Measurements from ENCODE around the gene PPEF1. TPM values are rescaled to one million over a fixed set of nuclear protein-coding genes. Genes with fewer than 3 reads are reported as not detected.
"Not testable (repeated sequence)": the region's sequence is repeated elsewhere in the genome, so short reads cannot be mapped to it uniquely, and the experiment has no call there.

The PPEF1 gene
- total RNA-seq, 1 donor from 2014 or later, result 0.57 TPM

DNA sequence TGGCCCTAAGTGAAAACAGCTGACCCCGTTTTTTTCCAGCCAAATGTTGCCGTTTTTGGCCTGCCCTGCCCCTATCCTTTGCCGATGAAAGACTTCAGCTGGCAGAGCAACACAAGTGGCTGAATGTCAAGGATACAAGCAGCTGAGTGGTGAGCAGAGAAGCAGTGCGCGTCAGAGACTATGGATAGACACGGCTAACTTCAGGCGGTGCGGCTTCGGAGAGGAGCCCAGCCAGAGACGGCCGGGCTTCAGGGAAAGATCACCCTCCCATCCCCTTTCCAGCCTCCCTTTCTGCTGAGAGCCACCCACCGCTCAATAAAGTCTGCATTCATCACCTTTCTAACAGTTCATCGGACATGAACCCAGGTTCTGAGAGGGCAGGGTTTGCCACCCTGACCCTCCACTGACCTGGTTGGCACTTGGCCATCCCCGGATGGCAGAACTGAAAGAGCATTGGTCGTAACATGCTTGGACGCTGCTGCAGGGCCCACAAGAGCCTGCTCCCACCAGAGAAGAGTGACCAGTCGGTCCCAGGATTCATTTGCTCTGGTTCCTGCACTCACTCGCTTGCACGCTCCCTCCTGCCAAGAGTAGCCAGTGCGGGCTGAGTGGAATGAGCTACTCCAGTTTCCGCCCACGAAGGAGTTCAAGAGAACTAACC is 125.8 kb downstream of the PPEF1 start:
- TF ChIP-seq, protein P1, sequence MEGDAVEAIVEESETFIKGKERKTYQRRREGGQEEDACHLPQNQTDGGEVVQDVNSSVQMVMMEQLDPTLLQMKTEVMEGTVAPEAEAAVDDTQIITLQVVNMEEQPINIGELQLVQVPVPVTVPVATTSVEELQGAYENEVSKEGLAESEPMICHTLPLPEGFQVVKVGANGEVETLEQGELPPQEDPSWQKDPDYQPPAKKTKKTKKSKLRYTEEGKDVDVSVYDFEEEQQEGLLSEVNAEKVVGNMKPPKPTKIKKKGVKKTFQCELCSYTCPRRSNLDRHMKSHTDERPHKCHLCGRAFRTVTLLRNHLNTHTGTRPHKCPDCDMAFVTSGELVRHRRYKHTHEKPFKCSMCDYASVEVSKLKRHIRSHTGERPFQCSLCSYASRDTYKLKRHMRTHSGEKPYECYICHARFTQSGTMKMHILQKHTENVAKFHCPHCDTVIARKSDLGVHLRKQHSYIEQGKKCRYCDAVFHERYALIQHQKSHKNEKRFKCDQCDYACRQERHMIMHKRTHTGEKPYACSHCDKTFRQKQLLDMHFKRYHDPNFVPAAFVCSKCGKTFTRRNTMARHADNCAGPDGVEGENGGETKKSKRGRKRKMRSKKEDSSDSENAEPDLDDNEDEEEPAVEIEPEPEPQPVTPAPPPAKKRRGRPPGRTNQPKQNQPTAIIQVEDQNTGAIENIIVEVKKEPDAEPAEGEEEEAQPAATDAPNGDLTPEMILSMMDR (IDR thresholded peaks at IDR 0.05), result no peak
- Mint-ChIP-seq H3K27me3 (ENCODE audit: low read depth) (no peaks in the 10 kb centered on the region), H3K27ac (ENCODE audit: unreplicated experiment) (no peak overlapping the region), H3K36me3 (ENCODE audit: low read depth) (no peaks in the 10 kb centered on the region), H3K4me3 (ENCODE audit: unreplicated experiment) (no peak overlapping the region), H3K4me1 (ENCODE audit: low read depth) (peaks cover 2% of the 10 kb centered on the region), H3K9me3 (ENCODE audit: low read depth) (peaks cover 15% of the 10 kb centered on the region)
- DNase-seq (ENCODE audit: low spot score), result no peak

DNA sequence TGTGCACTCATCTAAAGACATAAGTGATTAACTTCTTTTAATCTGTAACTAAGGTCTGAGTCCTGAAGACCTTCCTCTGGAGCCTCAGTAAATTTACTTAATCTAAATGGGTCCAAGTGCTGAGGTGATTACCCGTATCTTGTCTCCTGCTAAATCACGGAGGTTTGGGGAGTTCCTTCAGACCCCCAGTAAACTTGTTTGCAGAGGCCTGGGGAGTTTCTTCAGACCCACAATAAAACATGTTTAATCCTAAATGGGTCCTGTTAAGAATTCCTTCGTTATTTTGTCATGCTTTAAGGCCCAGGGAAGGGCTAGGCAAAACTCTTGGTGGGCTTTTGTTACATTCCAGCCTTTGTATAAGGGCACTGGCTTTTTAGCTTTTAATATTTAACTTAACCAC is 140.5 kb downstream of the PPEF1 start:
- not testable (repeated sequence) for H3K4me3 Mint-ChIP-seq (ENCODE audit: unreplicated experiment); H3K27ac Mint-ChIP-seq (ENCODE audit: unreplicated experiment); H3K36me3 Mint-ChIP-seq (ENCODE audit: low read depth); DNase-seq (ENCODE audit: low spot score); H3K27me3 Mint-ChIP-seq (ENCODE audit: low read depth); H3K4me1 Mint-ChIP-seq (ENCODE audit: low read depth)
- peaks cover 27% of the 10 kb centered on the region for H3K9me3 Mint-ChIP-seq (ENCODE audit: low read depth)

DNA sequence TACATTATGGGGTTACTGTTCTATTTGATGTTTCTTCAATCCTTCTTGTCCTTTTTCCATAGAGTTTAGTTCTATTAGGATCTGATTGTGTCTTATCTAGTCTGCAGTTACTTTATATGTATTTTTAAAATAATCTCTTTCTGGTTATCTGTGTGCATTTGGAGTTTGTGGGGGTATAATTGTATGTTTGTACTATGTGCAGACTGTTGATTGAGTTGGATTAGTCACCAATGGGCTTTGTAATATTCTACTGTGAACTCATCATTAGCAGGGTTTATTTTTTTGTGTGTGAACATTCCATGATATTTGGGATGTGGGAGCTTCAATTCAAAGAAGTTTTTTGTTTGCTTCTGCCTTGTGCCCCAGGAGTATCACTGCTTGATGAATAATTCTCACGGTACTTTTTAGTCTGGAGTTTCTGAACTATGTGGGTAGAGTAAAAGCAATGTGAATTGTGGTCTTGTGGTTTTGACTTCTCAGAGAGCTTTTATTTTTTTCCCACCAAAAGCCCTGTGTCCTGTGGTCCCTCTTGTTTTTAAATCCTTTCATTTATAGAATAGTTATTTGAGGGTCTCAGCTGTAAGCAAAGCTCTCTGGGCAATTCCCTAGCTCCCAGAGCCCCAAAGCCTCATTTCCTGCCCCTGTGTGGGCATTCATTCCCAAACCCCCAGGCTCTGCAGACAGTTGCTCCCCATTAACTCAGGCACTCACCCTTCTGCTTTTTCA is 148.6 kb downstream of the PPEF1 start:
- Mint-ChIP-seq H3K36me3 (ENCODE audit: low read depth) (no peaks in the 10 kb centered on the region), H3K27ac (ENCODE audit: unreplicated experiment) (peak overlapping the region; percentile 91), H3K4me1 (ENCODE audit: low read depth) (peaks cover 16% of the 10 kb centered on the region), H3K4me3 (ENCODE audit: unreplicated experiment) (no peak overlapping the region), H3K27me3 (ENCODE audit: low read depth) (no peaks in the 10 kb centered on the region), H3K9me3 (ENCODE audit: low read depth) (peaks cover 26% of the 10 kb centered on the region)
- TF ChIP-seq, protein P1 (IDR thresholded peaks at IDR 0.05), result no peak
- no peak for DNase-seq (ENCODE audit: low spot score)

DNA sequence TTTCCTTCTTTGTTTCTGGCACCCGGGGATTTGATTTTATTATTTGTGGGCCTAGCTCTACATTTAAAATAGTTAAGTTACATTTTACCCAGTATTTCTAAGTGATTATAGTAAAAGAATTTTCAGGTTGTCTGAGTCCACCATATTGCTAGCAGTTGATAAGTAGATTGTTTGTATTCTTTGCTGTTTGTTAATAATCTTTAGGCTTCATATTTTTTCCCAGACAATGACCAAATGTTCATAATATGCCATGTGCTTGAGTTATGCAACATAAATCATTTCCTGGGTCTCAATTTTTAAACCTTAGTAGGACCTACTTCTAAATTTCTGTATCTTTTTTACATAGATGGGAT is 149.2 kb downstream of the PPEF1 start:
- H3K9me3 Mint-ChIP-seq (ENCODE audit: low read depth), result peaks cover 24% of the 10 kb centered on the region
- H3K4me1 Mint-ChIP-seq (ENCODE audit: low read depth), result peaks cover 16% of the 10 kb centered on the region
- TF ChIP-seq, protein P1 (IDR thresholded peaks at IDR 0.05), result no peak
- peak overlapping the region; percentile 91 for H3K27ac Mint-ChIP-seq (ENCODE audit: unreplicated experiment)
- no peaks in the 10 kb centered on the region for H3K36me3 Mint-ChIP-seq (ENCODE audit: low read depth)
- no peak overlapping the region for H3K4me3 Mint-ChIP-seq (ENCODE audit: unreplicated experiment)
- no peaks in the 10 kb centered on the region for H3K27me3 Mint-ChIP-seq (ENCODE audit: low read depth)
- no peak for DNase-seq (ENCODE audit: low spot score)

DNA sequence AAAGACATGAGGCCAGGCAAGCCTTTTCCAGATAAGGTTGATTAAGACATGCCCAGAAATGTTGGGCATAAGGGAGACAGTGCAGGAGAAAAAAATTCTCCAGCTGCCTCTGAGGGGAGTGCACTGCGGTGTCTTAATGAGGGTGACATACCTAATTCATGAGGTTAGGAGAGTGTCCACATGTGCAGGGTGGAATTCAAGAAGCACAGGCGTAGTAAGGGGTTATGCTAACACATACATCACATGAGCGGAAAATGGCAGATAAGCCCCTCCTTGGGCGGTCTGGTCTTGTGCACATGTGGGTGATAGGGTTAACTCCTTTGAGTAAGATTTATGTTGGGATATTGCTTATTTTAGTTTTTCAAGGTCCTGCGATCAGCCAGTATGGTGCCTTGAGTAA is 154.1 kb downstream of the PPEF1 start:
- no peak for DNase-seq (ENCODE audit: low spot score)
- H3K9me3 Mint-ChIP-seq (ENCODE audit: low read depth), result peaks cover 17% of the 10 kb centered on the region
- H3K36me3 Mint-ChIP-seq (ENCODE audit: low read depth), result no peaks in the 10 kb centered on the region
- no peaks in the 10 kb centered on the region for H3K27me3 Mint-ChIP-seq (ENCODE audit: low read depth)
- H3K4me3 Mint-ChIP-seq (ENCODE audit: unreplicated experiment), result no peak overlapping the region
- H3K27ac Mint-ChIP-seq (ENCODE audit: unreplicated experiment), result no peak overlapping the region
- peaks cover 6% of the 10 kb centered on the region for H3K4me1 Mint-ChIP-seq (ENCODE audit: low read depth)
- TF ChIP-seq, protein P1 (IDR thresholded peaks at IDR 0.05), result no peak
